ENCODE measurements around the gene NFU1. TPM values are rescaled to one million over a fixed set of nuclear protein-coding genes. Genes with fewer than 3 reads are reported as not detected.

The NFU1 gene
- total RNA-seq, 3 donors from 2014 or later: 46.1 to 69.9 (median 49.8) TPM

DNA sequence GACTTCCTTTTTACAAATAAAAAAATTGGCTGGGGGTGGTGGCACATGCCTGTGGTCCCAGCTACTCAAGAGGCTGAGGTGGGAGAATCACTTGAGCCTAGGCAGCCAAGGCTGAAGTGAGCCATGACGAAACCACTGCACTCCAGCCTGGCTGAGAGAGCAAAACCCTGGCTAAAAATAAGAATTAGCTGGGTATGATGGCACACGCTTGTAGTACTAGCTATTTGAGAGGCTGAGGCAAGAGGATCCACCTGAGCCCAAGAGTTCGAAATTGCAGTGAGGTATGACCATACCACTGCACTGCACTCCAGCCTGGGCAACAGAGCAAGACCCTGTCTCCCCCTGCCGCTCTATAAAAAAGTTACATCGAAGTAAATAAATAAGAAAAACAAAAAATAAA lies 83.9 kb downstream of the NFU1 start:
- Histone ChIP-seq H3K27me3 (no peaks in the 10 kb centered on the region), H3K4me1 (no peaks in the 10 kb centered on the region), H3K9me3 (no peaks in the 10 kb centered on the region), H3K27ac (no peak overlapping the region), H3K4me3 (no peak overlapping the region), H3K36me3 (peaks cover 4% of the 10 kb centered on the region)
- DNase-seq (ENCODE audit: low spot score in 2 of 2): no peak
- TF ChIP-seq POLR2A (IDR thresholded peaks at IDR 0.05) (no peak), CTCF (IDR thresholded peaks at IDR 0.05) (no peak), POLR2AphosphoS5 (IDR thresholded peaks at IDR 0.05) (no peak)
- intact Hi-C loops (cut with DNase I; ENCODE audit: low total_unique reads): no loop called here

DNA sequence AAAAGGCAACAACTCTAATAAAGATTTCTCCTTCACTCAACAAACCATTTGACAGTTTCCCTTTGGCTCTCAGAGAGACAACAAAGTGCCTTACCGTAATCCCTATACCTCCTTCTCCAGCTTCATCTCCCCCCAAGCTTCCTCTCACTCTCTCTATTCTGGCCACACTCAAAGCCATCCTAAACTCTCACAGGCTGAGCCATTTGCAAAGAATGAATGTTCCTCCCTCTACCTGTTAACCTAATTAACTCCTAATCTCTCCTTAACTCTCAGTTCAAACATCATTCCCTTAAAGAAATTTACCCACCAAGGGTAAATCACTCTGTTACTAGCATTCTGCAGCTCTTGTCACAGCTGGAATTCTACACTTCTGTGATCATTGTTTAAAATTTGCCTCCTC lies 88.5 kb downstream of the NFU1 start:
- no peaks in the 10 kb centered on the region for H3K27me3 ChIP-seq
- no peak for DNase-seq (ENCODE audit: low spot score in 2 of 2)
- intact Hi-C loops (cut with DNase I; ENCODE audit: low total_unique reads): no loop called here
- TF ChIP-seq POLR2AphosphoS5 (IDR thresholded peaks at IDR 0.05) (no peak), CTCF (IDR thresholded peaks at IDR 0.05) (no peak), POLR2A (IDR thresholded peaks at IDR 0.05) (no peak)
- H3K36me3 ChIP-seq: peaks cover 4% of the 10 kb centered on the region
- H3K4me1 ChIP-seq: no peaks in the 10 kb centered on the region
- no peak overlapping the region for H3K27ac ChIP-seq
- no peak overlapping the region for H3K4me3 ChIP-seq
- H3K9me3 ChIP-seq: no peaks in the 10 kb centered on the region

Other genes with a start within 250 kb of the NFU1 start
- gene GFPT1, start 50.2 kb downstream of the NFU1 start, total RNA-seq: 10 to 100 TPM; 26.7 to 46.0 (median 45.2) TPM
- gene AAK1, start 206.3 kb upstream of the NFU1 start, total RNA-seq: 10 to 100 TPM; 37.9 to 54.0 (median 44.9) TPM